IPS-20b (cell line): ENCODE measurements around the gene MUC3A.
"Not testable (repeated sequence)": the region's sequence is repeated elsewhere in the genome, so short reads cannot be mapped to it uniquely, and the experiment has no call there.

Source experiments
- H3K27ac ChIP-seq: one replicate; pipeline ENCODE4 v1.5.1; 2013; ENCODE audit warnings: low read length
- H3K27me3 ChIP-seq: 2 replicates; pipeline ENCODE4 v1.6.1; 2013; ENCODE audit warnings: mild to moderate bottlenecking, low read length, inconsistent platforms; ENCODE audit not compliant: insufficient read depth
- H3K36me3 ChIP-seq: 2 replicates; pipeline ENCODE4 v1.6.1; 2013; ENCODE audit warnings: low read depth, mild to moderate bottlenecking, inconsistent platforms, low read length, moderate library complexity; ENCODE audit not compliant: insufficient read depth
- H3K4me1 ChIP-seq: 2 replicates; pipeline ENCODE4 v1.6.1; 2013; ENCODE audit warnings: mild to moderate bottlenecking, control low read depth, inconsistent platforms, low read length, moderate library complexity; ENCODE audit not compliant: insufficient read depth
- H3K4me3 ChIP-seq: 2 replicates; pipeline ENCODE4 v1.5.1; 2013; ENCODE audit warnings: mild to moderate bottlenecking, low read length, inconsistent platforms
- H3K9ac ChIP-seq: 2 replicates; pipeline ENCODE4 v1.6.1; 2013; ENCODE audit warnings: low read depth, mild to moderate bottlenecking, inconsistent platforms, low read length, moderate library complexity
- H3K9me3 ChIP-seq: 2 replicates; pipeline ENCODE4 v1.6.1; 2013; ENCODE audit warnings: mild to moderate bottlenecking, low read depth, low read length, inconsistent platforms; ENCODE audit not compliant: insufficient read depth

Gene MUC3A

GRCh38 chr7:100974021-100974420 is 24.7 kb downstream of the MUC3A start:
- peaks cover 13% of the 10 kb centered on the region; the same call in 1 of the 2 replicates for H3K27me3 ChIP-seq
- no peak overlapping the region for H3K27ac ChIP-seq
- no peaks in the 10 kb centered on the region for H3K36me3 ChIP-seq
- H3K4me1 ChIP-seq: no peaks in the 10 kb centered on the region
- no peaks in the 10 kb centered on the region for H3K9me3 ChIP-seq
- no peak overlapping the region for H3K4me3 ChIP-seq
- H3K9ac ChIP-seq: no peak overlapping the region

- Histone ChIP-seq H3K27ac (no peak overlapping the region), H3K9ac (no peak overlapping the region), H3K4me3 (no peak overlapping the region), H3K9me3 (no peaks in the 10 kb centered on the region), H3K36me3 (no peaks in the 10 kb centered on the region), H3K4me1 (no peaks in the 10 kb centered on the region), H3K27me3 (0 out of 2 replicates have a peak, but pooled peaks cover 4% of the 10 kb centered on the region)
Measured at GRCh38 chr7:100975371-100975821, 26.1 kb downstream of the MUC3A start.

GRCh38 chr7:100978300-100978699 is 29.0 kb downstream of the MUC3A start:
- Histone ChIP-seq H3K27ac (no peak overlapping the region), H3K9me3 (no peaks in the 10 kb centered on the region), H3K27me3 (no peaks in the 10 kb centered on the region), H3K4me1 (no peaks in the 10 kb centered on the region), H3K4me3 (no peak overlapping the region), H3K9ac (no peak overlapping the region), H3K36me3 (no peaks in the 10 kb centered on the region)

DNA sequence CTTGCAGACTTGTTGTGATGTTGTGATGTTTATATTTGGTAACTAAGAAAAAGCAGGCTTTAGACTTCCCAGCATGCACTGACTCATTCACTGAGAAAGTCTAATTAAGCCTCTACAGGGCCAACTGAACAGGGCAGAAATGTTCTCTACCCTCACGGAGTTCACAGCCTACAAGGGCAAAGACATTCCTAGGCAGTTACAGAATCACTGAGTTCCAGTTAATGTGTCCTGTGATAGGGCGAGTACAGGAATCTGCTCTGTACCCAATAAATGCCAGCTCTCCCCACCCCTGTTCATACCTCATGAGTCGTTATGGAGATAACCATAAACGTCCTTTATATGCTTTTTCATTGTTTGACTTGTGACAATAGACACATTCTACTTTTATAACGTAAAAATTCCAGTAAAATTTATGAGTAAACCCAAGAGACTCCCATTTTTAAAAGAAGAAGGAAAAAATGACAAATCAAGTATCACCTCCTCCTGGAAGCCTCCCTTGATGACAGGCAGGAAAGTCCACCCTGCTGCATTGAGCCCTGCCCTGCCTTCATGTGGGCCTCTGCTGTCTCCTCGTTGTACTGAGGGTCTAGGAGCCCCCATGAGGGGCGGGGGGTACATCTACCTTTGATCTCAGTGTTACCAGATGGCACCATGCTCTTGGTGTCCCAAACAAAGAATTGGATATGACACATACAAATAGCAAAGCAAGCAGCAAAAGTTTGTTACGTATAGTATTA is 34.3 kb downstream of the MUC3A start:
- Histone ChIP-seq H3K9ac (no peak overlapping the region), H3K4me3 (no peak overlapping the region), H3K27ac (no peak overlapping the region), H3K27me3 (no peaks in the 10 kb centered on the region), H3K9me3 (no peaks in the 10 kb centered on the region), H3K4me1 (no peaks in the 10 kb centered on the region), H3K36me3 (no peaks in the 10 kb centered on the region)

GRCh38 chr7:100984241-100984918 is 35.0 kb downstream of the MUC3A start:
- H3K4me3 ChIP-seq: not testable (repeated sequence)

GRCh38 chr7:100985033-100985797 is 35.9 kb downstream of the MUC3A start:
- not testable (repeated sequence) for H3K4me3 ChIP-seq, H3K9ac ChIP-seq, H3K27ac ChIP-seq, H3K27me3 ChIP-seq, H3K36me3 ChIP-seq, H3K4me1 ChIP-seq, H3K9me3 ChIP-seq

More at GRCh38 chr7:100984241-100984918, 35.0 kb downstream of the MUC3A start:
- not testable (repeated sequence) for H3K36me3 ChIP-seq, H3K27me3 ChIP-seq, H3K9me3 ChIP-seq, H3K27ac ChIP-seq, H3K4me1 ChIP-seq, H3K9ac ChIP-seq

DNA sequence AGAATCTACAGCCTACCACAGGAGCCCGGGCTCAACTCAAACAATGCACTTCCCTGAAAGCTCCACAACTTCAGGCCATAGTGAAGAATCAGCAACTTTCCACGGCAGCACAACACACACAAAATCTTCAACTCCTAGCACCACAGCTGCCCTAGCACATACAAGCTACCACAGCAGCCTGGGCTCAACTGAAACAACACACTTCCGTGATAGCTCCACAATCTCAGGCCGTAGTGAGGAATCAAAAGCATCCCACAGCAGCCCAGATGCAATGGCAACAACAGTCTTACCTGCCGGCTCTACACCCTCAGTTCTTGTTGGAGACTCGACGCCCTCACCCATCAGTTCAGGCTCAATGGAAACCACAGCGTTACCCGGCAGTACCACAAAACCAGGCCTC is 42.3 kb downstream of the MUC3A start:
- Histone ChIP-seq H3K4me3 (no peak overlapping the region), H3K9me3 (no peaks in the 10 kb centered on the region), H3K4me1 (no peaks in the 10 kb centered on the region), H3K36me3 (no peaks in the 10 kb centered on the region), H3K9ac (no peak overlapping the region), H3K27me3 (no peaks in the 10 kb centered on the region), H3K27ac (no peak overlapping the region)

DNA sequence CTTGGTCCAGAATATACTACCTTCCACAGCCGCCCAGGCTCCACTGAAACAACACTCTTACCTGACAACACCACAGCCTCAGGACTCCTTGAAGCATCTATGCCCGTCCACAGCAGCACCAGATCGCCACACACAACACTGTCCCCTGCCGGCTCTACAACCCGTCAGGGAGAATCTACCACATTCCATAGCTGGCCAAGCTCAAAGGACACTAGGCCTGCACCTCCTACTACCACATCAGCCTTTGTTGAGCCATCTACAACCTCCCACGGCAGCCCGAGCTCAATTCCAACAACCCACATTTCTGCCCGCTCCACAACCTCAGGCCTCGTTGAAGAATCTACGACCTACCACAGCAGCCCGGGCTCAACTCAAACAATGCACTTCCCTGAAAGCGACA is 42.9 kb downstream of the MUC3A start:
- H3K9me3 ChIP-seq, H3K27ac ChIP-seq, H3K27me3 ChIP-seq, H3K36me3 ChIP-seq, H3K4me1 ChIP-seq, H3K9ac ChIP-seq, H3K4me3 ChIP-seq: not testable (repeated sequence)

DNA sequence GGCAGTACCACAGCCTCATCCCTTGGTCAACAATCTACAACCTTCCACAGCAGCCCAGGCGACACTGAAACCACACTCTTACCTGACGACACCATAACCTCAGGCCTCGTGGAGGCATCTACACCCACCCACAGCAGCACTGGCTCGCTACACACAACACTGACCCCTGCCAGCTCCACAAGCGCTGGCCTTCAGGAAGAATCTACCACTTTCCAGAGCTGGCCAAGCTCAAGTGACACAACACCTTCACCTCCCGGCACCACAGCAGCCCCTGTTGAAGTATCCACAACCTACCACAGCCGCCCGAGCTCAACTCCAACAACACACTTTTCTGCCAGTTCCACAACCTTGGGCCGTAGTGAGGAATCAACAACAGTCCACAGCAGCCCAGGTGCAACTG is 45.3 kb downstream of the MUC3A start:
- H3K9ac ChIP-seq, H3K27me3 ChIP-seq, H3K36me3 ChIP-seq: not testable (repeated sequence)

DNA sequence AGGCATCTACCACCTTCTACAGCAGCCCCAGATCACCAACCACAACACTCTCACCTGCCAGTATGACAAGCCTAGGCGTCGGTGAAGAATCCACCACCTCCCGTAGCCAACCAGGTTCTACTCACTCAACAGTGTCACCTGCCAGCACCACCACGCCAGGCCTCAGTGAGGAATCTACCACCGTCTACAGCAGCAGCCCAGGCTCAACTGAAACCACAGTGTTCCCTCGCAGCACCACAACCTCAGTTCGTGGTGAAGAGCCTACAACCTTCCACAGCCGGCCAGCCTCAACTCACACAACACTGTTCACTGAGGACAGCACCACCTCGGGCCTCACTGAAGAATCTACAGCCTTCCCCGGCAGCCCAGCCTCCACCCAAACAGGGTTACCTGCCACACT is 49.2 kb downstream of the MUC3A start:
- not testable (repeated sequence) for H3K36me3 ChIP-seq, H3K9ac ChIP-seq, H3K4me3 ChIP-seq, H3K4me1 ChIP-seq, H3K27ac ChIP-seq, H3K9me3 ChIP-seq, H3K27me3 ChIP-seq

More for the DNA sequence above, 45.3 kb downstream of the MUC3A start:
- not testable (repeated sequence) for H3K27ac ChIP-seq, H3K9me3 ChIP-seq, H3K4me1 ChIP-seq, H3K4me3 ChIP-seq

GRCh38 chr7:100999334-100999733 is 50.0 kb downstream of the MUC3A start:
- not testable (repeated sequence) for H3K4me1 ChIP-seq, H3K27ac ChIP-seq, H3K27me3 ChIP-seq, H3K36me3 ChIP-seq, H3K9me3 ChIP-seq, H3K4me3 ChIP-seq, H3K9ac ChIP-seq

GRCh38 chr7:101000025-101000424 is 50.7 kb downstream of the MUC3A start:
- H3K4me1 ChIP-seq, H3K4me3 ChIP-seq, H3K27ac ChIP-seq, H3K36me3 ChIP-seq, H3K9ac ChIP-seq, H3K9me3 ChIP-seq, H3K27me3 ChIP-seq: not testable (repeated sequence)
